ENCODE results near the gene COL4A1.
"Not testable (repeated sequence)": the region's sequence is repeated elsewhere in the genome, so short reads cannot be mapped to it uniquely, and the experiment has no call there.

COL4A1 gene

DNA sequence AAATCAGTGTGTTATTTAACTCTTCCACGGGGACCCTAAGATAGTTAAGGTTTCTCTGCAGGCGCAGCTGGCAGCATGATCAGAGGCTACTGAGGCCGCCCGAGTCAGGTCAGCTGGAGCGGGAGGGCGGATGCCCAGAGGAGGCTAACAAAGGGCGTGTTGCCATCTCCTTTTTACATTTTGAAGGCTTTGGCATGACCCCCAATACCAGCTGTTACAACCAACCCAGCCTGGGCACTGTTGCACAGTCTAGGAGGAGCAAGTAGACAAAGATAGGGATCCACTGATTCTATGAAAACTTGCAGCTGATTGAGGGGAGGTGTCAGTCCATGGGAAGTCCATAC is 15.8 kb upstream of the COL4A1 start:
- no peaks in the 10 kb centered on the region for H3K9me2 ChIP-seq (replicated peaks; ENCODE audit: low read depth, low read length)
- H3K4me1 ChIP-seq (ENCODE audit: insufficient read depth, low read length, poor library complexity, severe bottlenecking): peaks cover 14% of the 10 kb centered on the region
- H3K9me3 ChIP-seq (ENCODE audit: insufficient read depth, low read depth, low read length): no peaks in the 10 kb centered on the region
- no peak overlapping the region for H2AFZ ChIP-seq (ENCODE audit: low read length)
- no peaks in the 10 kb centered on the region for H3K27me3 ChIP-seq (ENCODE audit: insufficient read depth, low read length, poor library complexity, severe bottlenecking)
- no peak overlapping the region for H3K4me2 ChIP-seq (ENCODE audit: low read depth, low read length, poor library complexity, severe bottlenecking)
- no peaks in the 10 kb centered on the region for H3K36me3 ChIP-seq (ENCODE audit: insufficient read depth, low read length)
- H3K4me3 ChIP-seq (ENCODE audit: low read length, poor library complexity, severe bottlenecking): no peak overlapping the region
- TF ChIP-seq, protein P1, sequence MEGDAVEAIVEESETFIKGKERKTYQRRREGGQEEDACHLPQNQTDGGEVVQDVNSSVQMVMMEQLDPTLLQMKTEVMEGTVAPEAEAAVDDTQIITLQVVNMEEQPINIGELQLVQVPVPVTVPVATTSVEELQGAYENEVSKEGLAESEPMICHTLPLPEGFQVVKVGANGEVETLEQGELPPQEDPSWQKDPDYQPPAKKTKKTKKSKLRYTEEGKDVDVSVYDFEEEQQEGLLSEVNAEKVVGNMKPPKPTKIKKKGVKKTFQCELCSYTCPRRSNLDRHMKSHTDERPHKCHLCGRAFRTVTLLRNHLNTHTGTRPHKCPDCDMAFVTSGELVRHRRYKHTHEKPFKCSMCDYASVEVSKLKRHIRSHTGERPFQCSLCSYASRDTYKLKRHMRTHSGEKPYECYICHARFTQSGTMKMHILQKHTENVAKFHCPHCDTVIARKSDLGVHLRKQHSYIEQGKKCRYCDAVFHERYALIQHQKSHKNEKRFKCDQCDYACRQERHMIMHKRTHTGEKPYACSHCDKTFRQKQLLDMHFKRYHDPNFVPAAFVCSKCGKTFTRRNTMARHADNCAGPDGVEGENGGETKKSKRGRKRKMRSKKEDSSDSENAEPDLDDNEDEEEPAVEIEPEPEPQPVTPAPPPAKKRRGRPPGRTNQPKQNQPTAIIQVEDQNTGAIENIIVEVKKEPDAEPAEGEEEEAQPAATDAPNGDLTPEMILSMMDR (conservative IDR thresholded peaks at IDR 0.05; ENCODE audit: low read length): no peak
- no peak for TF ChIP-seq EZH2phosphoT487 (IDR thresholded peaks at IDR 0.05; ENCODE audit: borderline replicate concordance)
- H3K9ac ChIP-seq (ENCODE audit: low read depth, low read length, poor library complexity, severe bottlenecking): no peak overlapping the region
- H4K20me1 ChIP-seq (ENCODE audit: insufficient read depth, low read length, poor library complexity, severe bottlenecking): no peaks in the 10 kb centered on the region
- no peaks in the 10 kb centered on the region for H3F3A ChIP-seq (ENCODE audit: low read depth)
- H3K79me2 ChIP-seq (ENCODE audit: insufficient read depth, low read length): no peaks in the 10 kb centered on the region

DNA sequence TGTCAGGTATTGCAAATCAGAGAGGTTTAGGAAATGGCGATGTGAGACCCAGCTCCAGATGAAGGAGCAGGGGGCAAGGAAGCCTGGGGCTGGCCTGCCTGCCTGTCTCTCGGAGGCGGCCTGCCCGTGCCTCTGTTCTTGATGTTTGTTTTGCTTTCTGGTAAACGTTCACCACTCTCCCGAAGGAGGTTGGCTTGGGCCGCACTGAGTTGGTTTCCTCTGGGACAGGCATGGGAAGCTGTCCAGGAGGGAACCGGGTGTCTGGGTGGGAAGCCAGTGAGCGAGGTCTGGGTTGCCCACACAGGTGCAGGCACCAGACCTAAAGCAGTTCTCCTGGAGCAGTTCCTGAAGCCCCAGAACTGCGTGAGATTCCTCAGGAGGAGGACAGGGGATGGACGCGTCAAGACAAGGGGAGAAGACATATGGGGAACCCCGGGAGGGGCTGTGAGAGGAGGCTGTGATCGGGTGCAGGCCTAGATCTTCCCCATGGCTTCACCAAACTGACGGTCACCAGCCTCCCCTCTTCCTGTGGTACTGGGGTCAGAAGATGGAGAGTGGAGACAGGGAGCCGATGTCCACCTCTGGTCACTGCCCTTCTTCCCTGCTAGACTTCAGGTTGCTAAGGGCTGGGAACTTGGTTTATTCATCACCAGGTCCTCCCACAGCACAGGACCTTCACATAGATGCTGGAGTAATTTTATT is 15.3 kb upstream of the COL4A1 start:
- TF ChIP-seq EZH2phosphoT487 (IDR thresholded peaks at IDR 0.05; ENCODE audit: borderline replicate concordance): no peak
- TF ChIP-seq, protein P1 (conservative IDR thresholded peaks at IDR 0.05; ENCODE audit: low read length): no peak
- no peak overlapping the region for H2AFZ ChIP-seq (ENCODE audit: low read length)
- H3K9me2 ChIP-seq (replicated peaks; ENCODE audit: low read depth, low read length): no peaks in the 10 kb centered on the region
- no peaks in the 10 kb centered on the region for H3F3A ChIP-seq (ENCODE audit: low read depth)
- H3K4me1 ChIP-seq (ENCODE audit: insufficient read depth, low read length, poor library complexity, severe bottlenecking): peaks cover 14% of the 10 kb centered on the region
- H3K79me2 ChIP-seq (ENCODE audit: insufficient read depth, low read length): no peaks in the 10 kb centered on the region
- H3K36me3 ChIP-seq (ENCODE audit: insufficient read depth, low read length): no peaks in the 10 kb centered on the region
- H4K20me1 ChIP-seq (ENCODE audit: insufficient read depth, low read length, poor library complexity, severe bottlenecking): no peaks in the 10 kb centered on the region
- no peak overlapping the region for H3K9ac ChIP-seq (ENCODE audit: low read depth, low read length, poor library complexity, severe bottlenecking)
- no peaks in the 10 kb centered on the region for H3K9me3 ChIP-seq (ENCODE audit: insufficient read depth, low read depth, low read length)
- H3K4me3 ChIP-seq (ENCODE audit: low read length, poor library complexity, severe bottlenecking): no peak overlapping the region
- no peaks in the 10 kb centered on the region for H3K27me3 ChIP-seq (ENCODE audit: insufficient read depth, low read length, poor library complexity, severe bottlenecking)
- no peak overlapping the region for H3K4me2 ChIP-seq (ENCODE audit: low read depth, low read length, poor library complexity, severe bottlenecking)

DNA sequence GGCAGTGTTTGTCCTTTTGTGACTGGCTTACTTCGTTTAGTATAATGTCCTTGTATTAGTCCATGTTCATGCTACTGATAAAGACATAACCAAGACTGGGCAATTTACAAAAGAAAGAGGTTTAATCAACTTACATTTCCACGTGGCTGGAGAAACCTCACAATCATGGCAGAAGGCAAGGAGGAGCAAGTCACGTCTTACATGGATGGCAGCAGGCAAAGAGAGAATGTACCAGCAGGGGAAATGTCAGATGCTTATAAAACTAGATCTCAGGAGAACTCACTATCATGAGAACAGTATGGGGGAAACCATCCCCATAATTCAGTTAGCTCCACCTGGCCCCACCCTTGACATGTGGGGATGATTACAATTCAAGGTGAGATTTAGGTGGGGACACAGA is 14.6 kb upstream of the COL4A1 start:
- H3K9ac ChIP-seq (ENCODE audit: low read depth, low read length, poor library complexity, severe bottlenecking); H2AFZ ChIP-seq (ENCODE audit: low read length); H3K9me3 ChIP-seq (ENCODE audit: insufficient read depth, low read depth, low read length); H3K4me2 ChIP-seq (ENCODE audit: low read depth, low read length, poor library complexity, severe bottlenecking); H3K27me3 ChIP-seq (ENCODE audit: insufficient read depth, low read length, poor library complexity, severe bottlenecking); H3F3A ChIP-seq (ENCODE audit: low read depth); H3K79me2 ChIP-seq (ENCODE audit: insufficient read depth, low read length); H4K20me1 ChIP-seq (ENCODE audit: insufficient read depth, low read length, poor library complexity, severe bottlenecking); H3K9me2 ChIP-seq (replicated peaks; ENCODE audit: low read depth, low read length); H3K36me3 ChIP-seq (ENCODE audit: insufficient read depth, low read length); H3K4me3 ChIP-seq (ENCODE audit: low read length, poor library complexity, severe bottlenecking): not testable (repeated sequence)
- H3K4me1 ChIP-seq (ENCODE audit: insufficient read depth, low read length, poor library complexity, severe bottlenecking): peaks cover 14% of the 10 kb centered on the region

DNA sequence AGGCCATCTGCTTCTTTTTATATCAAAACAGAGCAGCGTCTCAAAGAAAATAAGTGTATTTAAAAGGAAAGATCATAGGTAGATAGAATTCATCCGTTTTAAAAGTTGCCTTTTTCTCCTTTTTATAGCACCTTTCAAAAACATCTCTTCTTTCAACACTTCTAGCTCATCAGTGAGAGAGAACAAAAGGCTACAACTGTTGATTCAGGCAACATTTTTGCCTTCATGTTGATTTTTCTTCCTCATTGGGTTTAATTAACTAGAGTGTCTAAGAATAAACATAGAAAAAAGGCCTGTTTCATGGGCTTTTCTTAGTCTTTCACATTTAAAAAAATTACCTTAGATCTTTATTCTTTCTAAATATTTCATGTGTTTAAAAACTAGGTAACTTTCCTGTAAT is 13.7 kb upstream of the COL4A1 start:
- Histone ChIP-seq H3K27me3 (ENCODE audit: insufficient read depth, low read length, poor library complexity, severe bottlenecking) (no peaks in the 10 kb centered on the region), H3K9me2 (replicated peaks; ENCODE audit: low read depth, low read length) (no peaks in the 10 kb centered on the region), H4K20me1 (ENCODE audit: insufficient read depth, low read length, poor library complexity, severe bottlenecking) (no peaks in the 10 kb centered on the region), H2AFZ (ENCODE audit: low read length) (no peak overlapping the region), H3K4me3 (ENCODE audit: low read length, poor library complexity, severe bottlenecking) (peak overlapping the region; percentile 46), H3F3A (ENCODE audit: low read depth) (no peaks in the 10 kb centered on the region), H3K9me3 (ENCODE audit: insufficient read depth, low read depth, low read length) (no peaks in the 10 kb centered on the region), H3K79me2 (ENCODE audit: insufficient read depth, low read length) (no peaks in the 10 kb centered on the region), H3K4me2 (ENCODE audit: low read depth, low read length, poor library complexity, severe bottlenecking) (peak overlapping the region; percentile 65), H3K4me1 (ENCODE audit: insufficient read depth, low read length, poor library complexity, severe bottlenecking) (peaks cover 14% of the 10 kb centered on the region), H3K36me3 (ENCODE audit: insufficient read depth, low read length) (no peaks in the 10 kb centered on the region), H3K9ac (ENCODE audit: low read depth, low read length, poor library complexity, severe bottlenecking) (no peak overlapping the region)
- TF ChIP-seq EZH2phosphoT487 (IDR thresholded peaks at IDR 0.05; ENCODE audit: borderline replicate concordance): no peak
- TF ChIP-seq, protein P1 (conservative IDR thresholded peaks at IDR 0.05; ENCODE audit: low read length): no peak

Data from Loucy (cell line).